HFFc6 (cell line): ENCODE results near the gene ARPC4. TPM values are rescaled to one million over a fixed set of nuclear protein-coding genes. Genes with fewer than 3 reads are reported as not detected.
A peak's percentile ranks its signal among the peaks of the same experiment; 100 is the strongest.

Experiments
- DNase-seq: peaks from one replicate; pipeline ENCODE4 v3.0.0-alpha.2; 2018
- H3K27ac Mint-ChIP-seq: 2 replicates; pipeline ENCODE4 v1.8.0; 2020; ENCODE audit warnings: mild to moderate bottlenecking, mixed read lengths
- H3K27me3 Mint-ChIP-seq: 2 replicates; pipeline ENCODE4 v1.8.0; 2021; ENCODE audit warnings: mild to moderate bottlenecking, moderate library complexity, mixed read lengths; ENCODE audit not compliant: insufficient read depth
- H3K36me3 Mint-ChIP-seq: 2 replicates; pipeline ENCODE4 v1.8.0; 2021; ENCODE audit warnings: low read depth, mixed read lengths
- H3K4me1 Mint-ChIP-seq: 2 replicates; pipeline ENCODE4 v1.8.0; 2020; ENCODE audit warnings: low read depth, mixed read lengths
- H3K4me3 Mint-ChIP-seq: 2 replicates; pipeline ENCODE4 v1.8.0; 2020; ENCODE audit warnings: mild to moderate bottlenecking, moderate library complexity, mixed read lengths
- H3K9me3 Mint-ChIP-seq: 2 replicates; pipeline ENCODE4 v1.8.0; 2020; ENCODE audit warnings: mild to moderate bottlenecking, mixed read lengths
- total RNA-seq, 6 experiments: library from RNA; stranded (reverse); fragmentation: NEBNext Ultra II Directional; extraction: Animal tissue kit (Norgen Biotek cat#: 25700); gene quantifications; 2 replicates in 1 of 6; 3 replicates in 5 of 6; pipeline ENCODE4 v1.2.3, GENCODE V29; 2021
- TF ChIP-seq, protein P1 (sequence below): fragments of 200-600 bp; sonication (generic); IDR thresholded peaks from 2 replicates; pipeline ENCODE4 v1.5.0; 2021; ENCODE audit warnings: antibody characterized with exemption, mild to moderate bottlenecking

ARPC4 gene
- total RNA-seq, 6 experiments from 2014 or later, result 252 to 303 (median 266) TPM

- H3K4me1 Mint-ChIP-seq, result no peaks in the 10 kb centered on the region
- H3K27me3 Mint-ChIP-seq, result no peaks in the 10 kb centered on the region; the same call in 1 of the 2 replicates
- H3K36me3 Mint-ChIP-seq, result no peaks in the 10 kb centered on the region
- H3K9me3 Mint-ChIP-seq, result no peaks in the 10 kb centered on the region
- no peak overlapping the region for H3K4me3 Mint-ChIP-seq
- TF ChIP-seq, protein P1, sequence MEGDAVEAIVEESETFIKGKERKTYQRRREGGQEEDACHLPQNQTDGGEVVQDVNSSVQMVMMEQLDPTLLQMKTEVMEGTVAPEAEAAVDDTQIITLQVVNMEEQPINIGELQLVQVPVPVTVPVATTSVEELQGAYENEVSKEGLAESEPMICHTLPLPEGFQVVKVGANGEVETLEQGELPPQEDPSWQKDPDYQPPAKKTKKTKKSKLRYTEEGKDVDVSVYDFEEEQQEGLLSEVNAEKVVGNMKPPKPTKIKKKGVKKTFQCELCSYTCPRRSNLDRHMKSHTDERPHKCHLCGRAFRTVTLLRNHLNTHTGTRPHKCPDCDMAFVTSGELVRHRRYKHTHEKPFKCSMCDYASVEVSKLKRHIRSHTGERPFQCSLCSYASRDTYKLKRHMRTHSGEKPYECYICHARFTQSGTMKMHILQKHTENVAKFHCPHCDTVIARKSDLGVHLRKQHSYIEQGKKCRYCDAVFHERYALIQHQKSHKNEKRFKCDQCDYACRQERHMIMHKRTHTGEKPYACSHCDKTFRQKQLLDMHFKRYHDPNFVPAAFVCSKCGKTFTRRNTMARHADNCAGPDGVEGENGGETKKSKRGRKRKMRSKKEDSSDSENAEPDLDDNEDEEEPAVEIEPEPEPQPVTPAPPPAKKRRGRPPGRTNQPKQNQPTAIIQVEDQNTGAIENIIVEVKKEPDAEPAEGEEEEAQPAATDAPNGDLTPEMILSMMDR, result peak; percentile 64
- DNase-seq, result no peak
- H3K27ac Mint-ChIP-seq, result no peak overlapping the region
Measured at GRCh38 chr3:9820946-9821345, 28.1 kb downstream of the ARPC4 start.

DNA sequence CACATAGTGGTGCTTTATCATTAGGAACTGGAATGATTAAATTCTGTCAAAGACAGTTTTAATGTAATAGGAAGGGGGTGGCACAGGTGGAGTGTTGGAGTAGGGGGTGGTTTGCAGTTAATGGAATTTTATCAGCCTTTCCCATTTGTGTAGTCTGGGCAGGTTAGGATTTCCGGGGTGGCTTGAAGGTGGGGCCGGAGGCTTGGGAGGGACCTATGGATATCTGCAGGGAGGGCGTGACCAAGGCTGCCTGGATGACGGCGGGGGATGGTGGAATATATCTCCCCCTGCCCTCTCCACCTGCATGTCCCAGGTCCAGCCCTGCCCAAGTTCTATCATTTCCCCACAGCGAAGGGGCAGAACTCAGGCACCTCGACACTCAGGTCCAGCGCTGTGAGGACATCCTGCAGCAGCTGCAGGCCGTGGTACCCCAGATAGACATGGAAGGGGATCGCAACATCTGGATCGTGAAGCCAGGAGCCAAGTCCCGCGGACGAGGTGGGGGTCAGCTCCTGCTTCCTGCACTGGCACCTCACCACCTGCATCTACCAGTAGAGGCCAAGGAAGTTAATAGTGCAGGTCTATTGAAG, 32.7 kb downstream of the ARPC4 start:
- H3K4me1 Mint-ChIP-seq, result no peaks in the 10 kb centered on the region
- no peak overlapping the region for H3K4me3 Mint-ChIP-seq
- TF ChIP-seq, protein P1, result no peak
- no peak overlapping the region for H3K27ac Mint-ChIP-seq
- H3K27me3 Mint-ChIP-seq, result peaks cover 2% of the 10 kb centered on the region; the same call in 1 of the 2 replicates
- no peak for DNase-seq
- H3K9me3 Mint-ChIP-seq, result no peaks in the 10 kb centered on the region
- H3K36me3 Mint-ChIP-seq, result no peaks in the 10 kb centered on the region; the same call in 1 of the 2 replicates

DNA sequence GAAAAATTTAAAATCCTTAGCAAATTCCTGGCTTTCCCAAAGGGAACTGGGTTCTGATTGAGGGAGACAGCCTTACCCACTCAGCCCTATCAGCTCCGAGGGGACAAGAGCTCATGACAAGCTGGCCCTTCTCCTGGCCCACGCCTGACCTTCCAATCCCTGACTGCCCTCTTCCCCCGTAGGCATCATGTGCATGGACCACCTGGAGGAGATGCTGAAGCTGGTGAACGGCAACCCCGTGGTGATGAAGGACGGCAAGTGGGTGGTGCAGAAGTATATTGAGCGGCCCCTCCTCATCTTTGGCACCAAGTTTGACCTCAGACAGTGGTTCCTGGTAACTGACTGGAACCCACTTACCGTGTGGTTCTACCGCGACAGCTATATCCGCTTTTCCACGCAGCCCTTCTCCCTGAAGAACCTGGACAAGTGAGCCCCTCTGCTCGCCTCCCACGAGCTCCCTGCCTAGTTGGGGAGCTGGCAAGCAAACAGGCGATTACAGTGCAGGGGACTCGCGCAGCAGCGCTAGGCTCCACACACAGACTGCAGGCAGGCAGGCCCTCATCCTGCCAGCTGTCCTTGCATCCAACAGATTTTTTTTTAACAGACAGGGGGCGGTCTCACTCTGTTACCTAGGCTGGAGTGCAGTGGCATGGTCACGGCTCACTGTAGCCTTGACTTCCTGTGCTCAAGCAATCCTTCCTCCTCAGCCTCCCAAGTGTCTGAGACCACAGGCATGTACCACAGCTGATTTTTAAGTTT, 34.1 kb downstream of the ARPC4 start:
- peak; percentile 12 for DNase-seq
- Mint-ChIP-seq H3K9me3 (no peaks in the 10 kb centered on the region), H3K4me1 (no peaks in the 10 kb centered on the region), H3K27ac (no peak overlapping the region), H3K4me3 (no peak overlapping the region), H3K27me3 (peaks cover 2% of the 10 kb centered on the region; the same call in 1 of the 2 replicates), H3K36me3 (no peaks in the 10 kb centered on the region; the same call in 1 of the 2 replicates)
- TF ChIP-seq, protein P1, result peak; percentile 67

DNA sequence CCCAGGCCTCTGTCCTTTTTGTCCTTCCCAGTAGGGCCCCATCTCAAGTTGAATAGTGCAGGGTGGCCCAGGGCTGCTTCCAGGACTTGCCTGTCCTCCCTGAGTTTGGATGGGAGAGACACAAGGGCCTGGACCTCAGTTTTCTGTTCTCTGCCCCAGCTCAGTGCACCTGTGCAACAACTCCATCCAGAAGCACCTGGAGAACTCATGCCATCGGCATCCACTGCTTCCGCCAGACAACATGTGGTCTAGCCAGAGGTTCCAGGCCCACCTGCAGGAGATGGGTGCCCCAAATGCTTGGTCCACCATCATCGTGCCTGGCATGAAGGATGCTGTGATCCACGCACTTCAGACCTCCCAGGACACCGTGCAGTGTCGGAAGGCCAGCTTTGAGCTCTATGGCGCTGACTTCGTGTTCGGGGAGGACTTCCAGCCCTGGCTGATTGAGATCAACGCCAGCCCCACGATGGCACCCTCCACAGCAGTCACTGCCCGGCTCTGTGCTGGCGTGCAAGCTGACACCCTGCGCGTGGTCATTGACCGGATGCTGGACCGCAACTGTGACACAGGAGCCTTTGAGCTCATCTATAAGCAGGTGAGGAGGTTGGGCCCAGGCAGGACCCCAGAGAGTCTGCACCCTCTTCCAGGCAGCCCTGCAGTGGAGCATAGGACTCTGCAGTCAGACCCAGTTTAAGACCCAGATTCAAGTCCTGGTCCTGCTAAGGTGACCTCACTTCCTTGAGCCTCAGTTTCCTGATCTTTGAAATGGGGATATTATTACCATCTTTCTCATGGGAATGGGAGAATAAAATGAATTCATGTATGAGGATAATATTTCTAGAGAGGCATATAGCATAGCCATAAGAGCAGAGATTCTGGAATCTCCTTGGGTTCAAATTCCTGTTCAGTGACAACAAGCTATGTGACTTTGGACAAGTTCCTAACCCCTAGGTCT, 36.2 kb downstream of the ARPC4 start:
- no peak overlapping the region for H3K27ac Mint-ChIP-seq
- H3K9me3 Mint-ChIP-seq, result no peaks in the 10 kb centered on the region
- peaks cover 2% of the 10 kb centered on the region; the same call in 1 of the 2 replicates for H3K27me3 Mint-ChIP-seq
- TF ChIP-seq, protein P1, result no peak
- no peak overlapping the region for H3K4me3 Mint-ChIP-seq
- no peaks in the 10 kb centered on the region for H3K4me1 Mint-ChIP-seq
- DNase-seq, result no peak
- no peaks in the 10 kb centered on the region; the same call in 1 of the 2 replicates for H3K36me3 Mint-ChIP-seq

DNA sequence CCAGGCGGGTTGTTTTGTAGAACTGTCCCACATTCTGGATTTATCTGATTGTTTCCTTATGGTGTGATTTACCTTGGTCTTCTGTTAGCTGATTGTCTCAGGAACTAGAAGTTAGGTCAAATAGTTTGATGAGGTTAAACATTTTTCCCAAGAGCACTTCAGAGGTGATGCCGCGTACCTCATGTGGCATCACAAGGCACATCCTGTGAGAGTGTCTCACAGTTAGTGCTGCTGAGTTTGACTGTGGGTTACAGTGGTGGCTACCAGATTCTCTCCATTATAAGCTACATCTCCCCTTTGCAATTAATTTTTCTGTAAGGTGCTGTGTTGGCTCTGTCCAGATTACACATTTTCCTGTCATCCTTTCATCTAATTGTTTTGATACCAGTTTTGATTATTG, 38.4 kb downstream of the ARPC4 start:
- TF ChIP-seq, protein P1, result no peak

More for the DNA sequence above, 38.4 kb downstream of the ARPC4 start:
- Mint-ChIP-seq H3K27ac (no peak overlapping the region), H3K9me3 (no peaks in the 10 kb centered on the region), H3K27me3 (peaks cover 2% of the 10 kb centered on the region), H3K36me3 (no peaks in the 10 kb centered on the region; the same call in 1 of the 2 replicates), H3K4me3 (no peak overlapping the region), H3K4me1 (no peaks in the 10 kb centered on the region)
- DNase-seq, result no peak
